ENCODE results near the gene DNAJB14. TPM values are rescaled to one million over a fixed set of nuclear protein-coding genes. Genes with fewer than 3 reads are reported as not detected.

The DNAJB14 gene
- total RNA-seq, 4 donors from 2014 or later, result 19.6 to 41.5 (median 27.3) TPM

DNA sequence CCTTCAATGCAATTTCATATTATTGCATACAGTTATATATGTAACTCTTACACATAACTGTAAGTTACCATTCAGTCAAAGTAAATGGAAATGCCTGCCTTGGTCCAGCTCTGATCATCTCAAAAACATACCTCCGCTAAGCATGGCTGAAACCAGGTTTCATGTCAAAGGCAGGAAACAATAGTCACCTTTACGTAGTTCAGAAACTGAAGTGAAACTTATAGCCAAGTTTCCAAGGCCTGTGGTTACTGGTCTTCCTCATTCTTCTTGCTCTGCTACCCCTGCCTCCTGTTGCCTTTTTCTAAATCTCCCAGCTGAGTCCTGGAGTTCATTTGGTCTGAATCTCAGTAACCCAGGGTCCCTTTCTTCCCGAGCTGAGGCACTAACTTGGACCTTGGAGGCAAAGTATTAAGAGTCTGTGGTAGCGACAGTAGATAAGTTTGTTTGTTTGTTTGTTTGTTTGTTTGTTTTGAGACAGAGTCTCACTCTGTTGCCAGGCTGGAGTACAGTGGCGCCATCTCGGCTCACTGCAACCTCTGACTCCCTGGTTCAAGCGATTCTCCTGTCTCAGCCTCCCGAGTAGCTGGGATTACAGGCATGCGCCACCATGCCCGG lies 98.9 kb downstream of the DNAJB14 start:
- TF ChIP-seq POLR2A (IDR thresholded peaks at IDR 0.05) (peak in 1 of 4 donors; percentile 7), CTCF (IDR thresholded peaks at IDR 0.05) (no peak)
- WGBS, 2 donors, result 76 to 86% methylated on average over 10 of the region's 10 CpGs
- peaks cover 0 to 23% (median 0%) of the 10 kb centered on the region in 3 donors for H3K36me3 ChIP-seq
- DNase-seq, result no peak
- peak overlapping the region in 1 of 4 donors; percentile 16 for H3K27ac ChIP-seq
- no peak overlapping the region for H3K4me3 ChIP-seq
- no peaks in the 10 kb centered on the region for H3K4me1 ChIP-seq
- intact Hi-C loops (cut with DNase I), result no loop called here
- H3K27me3 ChIP-seq, result no peaks in the 10 kb centered on the region
- no peaks in the 10 kb centered on the region for H3K9me3 ChIP-seq

DNA sequence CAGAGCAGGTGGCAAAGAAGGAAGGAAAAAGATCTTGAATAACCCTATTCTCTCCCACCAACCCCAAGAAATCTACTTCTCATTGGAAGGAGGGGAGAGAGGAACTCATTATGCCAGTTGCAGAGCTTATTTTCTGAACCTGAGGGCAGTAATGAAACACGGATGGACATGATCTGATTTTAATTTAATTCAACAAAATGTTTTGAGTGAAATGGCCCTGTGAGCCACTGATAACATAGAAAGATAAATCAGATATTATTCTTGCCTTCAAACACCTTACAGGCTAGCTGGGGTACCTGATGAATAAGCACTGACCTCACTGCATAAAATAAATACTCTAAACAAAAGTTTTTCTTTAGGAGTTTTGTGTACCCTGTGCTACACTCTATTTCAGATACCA lies 99.5 kb downstream of the DNAJB14 start:
- Histone ChIP-seq H3K27me3 (no peaks in the 10 kb centered on the region), H3K4me3 (no peak overlapping the region), H3K4me1 (no peaks in the 10 kb centered on the region), H3K36me3 (peaks cover 0 to 29% (median 0%) of the 10 kb centered on the region in 3 donors), H3K27ac (no peak overlapping the region), H3K9me3 (no peaks in the 10 kb centered on the region)
- WGBS, 2 donors, result 56 to 61% methylated on average over 1 of the region's 1 CpG
- intact Hi-C loops (cut with DNase I), result no loop called here
- DNase-seq, result no peak
- no peak for TF ChIP-seq CTCF (IDR thresholded peaks at IDR 0.05)
- TF ChIP-seq POLR2A (IDR thresholded peaks at IDR 0.05), result no peak

Other genes starting within 250 kb of the DNAJB14 start
- 10 to 100 TPM; 34.9 to 73.2 (median 40.7) TPM for gene DAPP1, start 129.8 kb downstream of the DNAJB14 start, total RNA-seq
- gene LAMTOR3, start 52.2 kb downstream of the DNAJB14 start, total RNA-seq, result 10 to 100 TPM; 36.0 to 61.0 (median 49.9) TPM
- gene H2AZ1, start 3.7 kb upstream of the DNAJB14 start, total RNA-seq, result 100 to 1,000 TPM; 109 to 419 (median 322) TPM
- gene DDIT4L, start 243.8 kb upstream of the DNAJB14 start, total RNA-seq, result 1 to 10 TPM in 1 of 4 donors, under 1 TPM in 3; 0.11 to 1.7 (median 0.30) TPM